ENCODE measurements around the gene BATF.

BATF gene

GRCh38 chr14:75519826-75520728, 2.2 kb upstream of the BATF start:
- TF ChIP-seq REST (IDR thresholded peaks at IDR 0.05; ENCODE audit: insufficient read depth in 1 of 2, low read depth in 2 of 2, low read length in 2 of 2) (no peak), TAF1 (IDR thresholded peaks at IDR 0.05; ENCODE audit: borderline replicate concordance, insufficient read depth, low read length) (no peak), FOXP2 (optimal IDR thresholded peaks at IDR 0.05; ENCODE audit: borderline replicate concordance, extremely low read depth, extremely low read length, insufficient read depth) (no peak), SIN3A (IDR thresholded peaks at IDR 0.05; ENCODE audit: borderline replicate concordance, insufficient read depth, low read length) (no peak), POLR2AphosphoS5 (IDR thresholded peaks at IDR 0.05; ENCODE audit: low read depth, low read length) (no peak)

GRCh38 chr14:75520852-75521251, 1.4 kb upstream of the BATF start:
- TF ChIP-seq REST (IDR thresholded peaks at IDR 0.05; ENCODE audit: insufficient read depth in 1 of 2, low read depth in 2 of 2, low read length in 2 of 2) (no peak), SIN3A (IDR thresholded peaks at IDR 0.05; ENCODE audit: borderline replicate concordance, insufficient read depth, low read length) (no peak), TAF1 (IDR thresholded peaks at IDR 0.05; ENCODE audit: borderline replicate concordance, insufficient read depth, low read length) (no peak), FOXP2 (optimal IDR thresholded peaks at IDR 0.05; ENCODE audit: borderline replicate concordance, extremely low read depth, extremely low read length, insufficient read depth) (no peak), POLR2AphosphoS5 (IDR thresholded peaks at IDR 0.05; ENCODE audit: low read depth, low read length) (no peak)

GRCh38 chr14:75521415-75522199, 662 bp upstream of the BATF start:
- TF ChIP-seq REST (IDR thresholded peaks at IDR 0.05; ENCODE audit: insufficient read depth in 1 of 2, low read depth in 2 of 2, low read length in 2 of 2) = no peak
- no peak for TF ChIP-seq FOXP2 (optimal IDR thresholded peaks at IDR 0.05; ENCODE audit: borderline replicate concordance, extremely low read depth, extremely low read length, insufficient read depth)
- TF ChIP-seq POLR2AphosphoS5 (IDR thresholded peaks at IDR 0.05; ENCODE audit: low read depth, low read length) = no peak
- TF ChIP-seq TAF1 (IDR thresholded peaks at IDR 0.05; ENCODE audit: borderline replicate concordance, insufficient read depth, low read length) = no peak
- no peak for TF ChIP-seq SIN3A (IDR thresholded peaks at IDR 0.05; ENCODE audit: borderline replicate concordance, insufficient read depth, low read length)

GRCh38 chr14:75522983-75523318, 682 bp downstream of the BATF start:
- TF ChIP-seq TAF1 (IDR thresholded peaks at IDR 0.05; ENCODE audit: borderline replicate concordance, insufficient read depth, low read length) = no peak
- no peak for TF ChIP-seq POLR2AphosphoS5 (IDR thresholded peaks at IDR 0.05; ENCODE audit: low read depth, low read length)
- no peak for TF ChIP-seq REST (IDR thresholded peaks at IDR 0.05; ENCODE audit: insufficient read depth in 1 of 2, low read depth in 2 of 2, low read length in 2 of 2)
- TF ChIP-seq FOXP2 (optimal IDR thresholded peaks at IDR 0.05; ENCODE audit: borderline replicate concordance, extremely low read depth, extremely low read length, insufficient read depth) = no peak
- no peak for TF ChIP-seq SIN3A (IDR thresholded peaks at IDR 0.05; ENCODE audit: borderline replicate concordance, insufficient read depth, low read length)

Data from PFSK-1 (cell line).